MM.1S (cell line): ENCODE data around the gene PPP2R3C.
A peak's percentile ranks its signal among the peaks of the same experiment; 100 is the strongest.

Experiments
- DNase-seq: peaks from one replicate; pipeline ENCODE4 v3.0.0-alpha.2; 2015
- H2AFZ ChIP-seq: fragments of 300-600 bp; sonication (generic); 2 replicates; pipeline ENCODE4 v1.6.0; 2016; ENCODE audit warnings: antibody characterized with exemption, low read length
- H3F3A ChIP-seq: fragments of 300-600 bp; sonication (generic); 2 replicates; pipeline ENCODE4 v1.6.1; 2016; ENCODE audit warnings: mild to moderate bottlenecking, antibody characterized with exemption, low read length, moderate library complexity, mixed read lengths; ENCODE audit not compliant: insufficient read depth
- H3K27ac ChIP-seq: fragments of 300-600 bp; sonication (generic); 2 replicates; pipeline ENCODE4 v1.5.1; 2016; ENCODE audit warnings: mild to moderate bottlenecking, low read length
- H3K27me3 ChIP-seq: fragments of 300-600 bp; sonication (generic); replicated peaks from 2 replicates; pipeline ENCODE4 v1.6.0; 2016; ENCODE audit warnings: low read length; ENCODE audit not compliant: insufficient read depth
- H3K36me3 ChIP-seq: fragments of 300-600 bp; sonication (generic); replicated peaks from 2 replicates; pipeline ENCODE4 v1.6.1; 2016; ENCODE audit warnings: mild to moderate bottlenecking, low read length, mixed read lengths; ENCODE audit not compliant: insufficient read depth
- H3K4me1 ChIP-seq: fragments of 300-600 bp; sonication (generic); 2 replicates; pipeline ENCODE4 v1.6.1; 2016; ENCODE audit warnings: low read length, mixed read lengths
- H3K4me2 ChIP-seq: fragments of 300-600 bp; sonication (generic); 2 replicates; pipeline ENCODE4 v1.6.0; 2016; ENCODE audit warnings: low read depth, low read length
- H3K4me3 ChIP-seq: fragments of 300-600 bp; sonication (generic); 2 replicates; pipeline ENCODE4 v1.5.1; 2016; ENCODE audit warnings: low read length, mixed read lengths
- H3K79me2 ChIP-seq: fragments of 300-600 bp; sonication (generic); 2 replicates; pipeline ENCODE4 v1.6.1; 2016; ENCODE audit warnings: mixed run types, low read length, mixed read lengths
- H3K9ac ChIP-seq: fragments of 300-600 bp; sonication (generic); 2 replicates; pipeline ENCODE4 v1.6.1; 2016; ENCODE audit warnings: low read length, mixed read lengths
- H3K9me2 ChIP-seq: fragments of 300-600 bp; sonication (generic); replicated peaks from 2 replicates; pipeline ENCODE4 v1.6.1; 2016; ENCODE audit warnings: mild to moderate bottlenecking, low read length, mixed read lengths; ENCODE audit not compliant: insufficient read depth
- H3K9me3 ChIP-seq: fragments of 300-600 bp; sonication (generic); replicated peaks from 2 replicates; pipeline ENCODE4 v1.6.1; 2016; ENCODE audit warnings: mild to moderate bottlenecking, low read length, mixed read lengths; ENCODE audit not compliant: insufficient read depth
- H4K20me1 ChIP-seq: fragments of 300-600 bp; sonication (generic); 2 replicates; pipeline ENCODE4 v1.6.1; 2016; ENCODE audit warnings: mild to moderate bottlenecking, low read length, moderate library complexity, mixed read lengths; ENCODE audit not compliant: insufficient read depth
- EZH2 ChIP-seq: fragments of 300-600 bp; sonication (generic); optimal IDR thresholded peaks from 2 replicates; pipeline ENCODE3; 2017; ENCODE audit warnings: low read depth, mild to moderate bottlenecking, antibody characterized with exemption, low read length, mixed read lengths
- EZH2phosphoT487 ChIP-seq: fragments of 300-600 bp; sonication (generic); IDR thresholded peaks from 2 replicates; pipeline ENCODE4 v1.6.1; 2018; ENCODE audit warnings: antibody characterized with exemption, low read length
- TF ChIP-seq, protein P1 (sequence below): fragments of 300-600 bp; sonication (generic); IDR thresholded peaks from 2 replicates; pipeline ENCODE4 v1.5.1; 2016; ENCODE audit warnings: antibody characterized with exemption, low read length, mixed read lengths

The PPP2R3C gene

DNA sequence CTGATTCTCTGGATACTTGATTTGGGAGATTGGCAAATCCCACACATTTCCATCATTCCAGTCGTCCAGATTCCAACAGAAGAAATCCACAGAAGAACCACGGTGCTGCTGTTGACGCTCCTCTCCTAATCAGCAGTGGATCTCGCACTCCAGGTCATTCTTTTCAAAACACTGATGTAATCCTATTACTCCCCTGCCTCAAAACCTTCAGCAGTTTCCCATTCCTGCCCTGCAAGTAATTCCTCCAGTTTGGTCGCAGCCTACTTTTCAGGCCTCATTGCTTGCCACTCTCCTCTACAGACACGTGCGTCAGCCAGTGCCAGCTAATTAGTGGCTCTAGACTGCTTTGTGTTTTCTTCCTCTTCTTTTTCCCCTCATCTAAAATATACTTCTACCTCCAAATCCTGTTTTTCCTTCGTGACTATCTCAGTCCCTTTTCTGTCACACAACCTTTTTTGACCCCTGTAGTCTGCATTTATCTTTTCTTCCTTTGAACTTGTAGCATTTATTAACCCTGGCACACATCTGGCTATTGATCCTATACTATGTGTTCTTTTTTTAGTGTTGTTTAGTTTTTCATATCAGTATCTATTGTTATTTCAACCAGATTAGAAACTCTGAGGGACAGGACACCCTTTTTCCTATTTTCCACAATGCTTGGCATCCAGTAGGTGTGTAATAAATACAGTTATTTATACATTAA is 37.3 kb upstream of the PPP2R3C start:
- Histone ChIP-seq H3K9ac (no peak overlapping the region), H4K20me1 (no peaks in the 10 kb centered on the region), H3F3A (0 out of 2 replicates have a peak, but pooled peaks cover 3% of the 10 kb centered on the region), H3K27me3 (no peaks in the 10 kb centered on the region), H3K27ac (no peak overlapping the region), H3K36me3 (no peaks in the 10 kb centered on the region), H2AFZ (no peak overlapping the region), H3K9me3 (no peaks in the 10 kb centered on the region), H3K9me2 (no peaks in the 10 kb centered on the region), H3K79me2 (no peaks in the 10 kb centered on the region), H3K4me2 (no peak overlapping the region), H3K4me3 (no peak overlapping the region), H3K4me1 (no peaks in the 10 kb centered on the region)
- TF ChIP-seq EZH2phosphoT487, result no peak
- TF ChIP-seq, protein P1, sequence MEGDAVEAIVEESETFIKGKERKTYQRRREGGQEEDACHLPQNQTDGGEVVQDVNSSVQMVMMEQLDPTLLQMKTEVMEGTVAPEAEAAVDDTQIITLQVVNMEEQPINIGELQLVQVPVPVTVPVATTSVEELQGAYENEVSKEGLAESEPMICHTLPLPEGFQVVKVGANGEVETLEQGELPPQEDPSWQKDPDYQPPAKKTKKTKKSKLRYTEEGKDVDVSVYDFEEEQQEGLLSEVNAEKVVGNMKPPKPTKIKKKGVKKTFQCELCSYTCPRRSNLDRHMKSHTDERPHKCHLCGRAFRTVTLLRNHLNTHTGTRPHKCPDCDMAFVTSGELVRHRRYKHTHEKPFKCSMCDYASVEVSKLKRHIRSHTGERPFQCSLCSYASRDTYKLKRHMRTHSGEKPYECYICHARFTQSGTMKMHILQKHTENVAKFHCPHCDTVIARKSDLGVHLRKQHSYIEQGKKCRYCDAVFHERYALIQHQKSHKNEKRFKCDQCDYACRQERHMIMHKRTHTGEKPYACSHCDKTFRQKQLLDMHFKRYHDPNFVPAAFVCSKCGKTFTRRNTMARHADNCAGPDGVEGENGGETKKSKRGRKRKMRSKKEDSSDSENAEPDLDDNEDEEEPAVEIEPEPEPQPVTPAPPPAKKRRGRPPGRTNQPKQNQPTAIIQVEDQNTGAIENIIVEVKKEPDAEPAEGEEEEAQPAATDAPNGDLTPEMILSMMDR, result no peak
- no peak for TF ChIP-seq EZH2
- no peak for DNase-seq

DNA sequence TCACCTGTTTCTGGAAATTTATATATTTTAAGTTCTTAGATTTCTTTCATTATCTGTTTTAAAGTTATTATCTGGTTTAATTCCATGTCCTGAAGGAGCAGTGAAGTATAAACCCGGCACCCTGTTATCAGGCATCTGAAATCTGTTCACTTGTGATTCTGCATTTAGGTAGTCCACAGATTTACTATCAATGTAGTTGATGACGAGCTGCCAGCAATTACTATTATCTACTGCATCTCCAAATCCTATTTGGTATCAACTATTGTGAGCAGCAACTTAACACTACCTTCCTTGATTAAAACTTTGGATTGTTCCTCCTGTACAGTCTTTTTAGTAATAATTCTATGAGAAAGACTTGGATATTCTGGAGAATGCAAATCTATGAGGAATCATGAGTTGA is 36.7 kb upstream of the PPP2R3C start:
- no peak overlapping the region for H2AFZ ChIP-seq
- H3K9me3 ChIP-seq, result no peaks in the 10 kb centered on the region
- no peak for TF ChIP-seq EZH2
- TF ChIP-seq, protein P1, result no peak
- TF ChIP-seq EZH2phosphoT487, result no peak
- H3K9me2 ChIP-seq, result no peaks in the 10 kb centered on the region
- no peaks in the 10 kb centered on the region for H3K4me1 ChIP-seq
- no peak for DNase-seq
- H3K27me3 ChIP-seq, result no peaks in the 10 kb centered on the region
- no peaks in the 10 kb centered on the region for H3K79me2 ChIP-seq
- no peaks in the 10 kb centered on the region for H4K20me1 ChIP-seq
- no peak overlapping the region for H3K9ac ChIP-seq
- no peak overlapping the region for H3K4me3 ChIP-seq
- 0 out of 2 replicates have a peak, but pooled peaks cover 3% of the 10 kb centered on the region for H3F3A ChIP-seq
- no peak overlapping the region for H3K4me2 ChIP-seq
- no peaks in the 10 kb centered on the region for H3K36me3 ChIP-seq
- no peak overlapping the region for H3K27ac ChIP-seq

DNA sequence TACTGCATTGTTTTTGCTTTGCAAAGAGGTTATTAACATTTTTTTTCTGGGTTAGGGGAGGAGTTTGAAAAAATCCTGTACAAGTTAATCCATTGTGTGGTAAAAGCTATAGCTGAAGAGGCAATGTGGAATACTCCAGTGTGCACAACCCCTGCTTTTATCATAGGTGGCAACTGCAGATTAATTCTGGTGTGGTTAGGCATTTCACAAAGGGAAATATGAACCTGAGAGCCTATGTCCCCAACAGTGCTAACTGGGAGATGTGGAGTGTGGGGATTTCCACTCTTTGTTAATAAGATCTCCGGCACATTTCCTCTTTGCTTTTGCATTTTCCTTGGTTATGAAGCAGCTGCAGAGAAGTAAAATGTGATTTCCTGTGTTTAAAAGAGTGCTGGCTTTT is 34.2 kb upstream of the PPP2R3C start:
- DNase-seq, result no peak
- H3F3A ChIP-seq, result 0 out of 2 replicates have a peak, but pooled peaks cover 3% of the 10 kb centered on the region
- no peaks in the 10 kb centered on the region for H3K36me3 ChIP-seq
- H3K4me2 ChIP-seq, result peak overlapping the region; percentile 27; the same call in 1 of the 2 replicates
- H3K9ac ChIP-seq, result no peak overlapping the region
- H3K9me2 ChIP-seq, result no peaks in the 10 kb centered on the region
- H3K27ac ChIP-seq, result peak overlapping the region; percentile 42; the same call in 1 of the 2 replicates
- H3K4me1 ChIP-seq, result no peaks in the 10 kb centered on the region
- H3K79me2 ChIP-seq, result no peaks in the 10 kb centered on the region
- H3K9me3 ChIP-seq, result no peaks in the 10 kb centered on the region
- H3K4me3 ChIP-seq, result no peak overlapping the region
- no peaks in the 10 kb centered on the region for H4K20me1 ChIP-seq
- H3K27me3 ChIP-seq, result no peaks in the 10 kb centered on the region
- TF ChIP-seq, protein P1, result no peak
- TF ChIP-seq EZH2phosphoT487 (no peak), EZH2 (no peak)
- H2AFZ ChIP-seq, result no peak overlapping the region
